GM19468 (cell line): ENCODE measurements around the gene DGKI.

ENCODE experiments used
- ATAC-seq: cut with Tn5 transposase; IDR thresholded peaks from one replicate; pipeline ENCODE4 v1.9.1; 2021; ENCODE audit warnings: mild to moderate bottlenecking, moderate library complexity, moderate number of reproducible peaks; ENCODE audit not compliant: unreplicated experiment; ENCODE audit errors: extremely low read depth

The DGKI gene

DNA sequence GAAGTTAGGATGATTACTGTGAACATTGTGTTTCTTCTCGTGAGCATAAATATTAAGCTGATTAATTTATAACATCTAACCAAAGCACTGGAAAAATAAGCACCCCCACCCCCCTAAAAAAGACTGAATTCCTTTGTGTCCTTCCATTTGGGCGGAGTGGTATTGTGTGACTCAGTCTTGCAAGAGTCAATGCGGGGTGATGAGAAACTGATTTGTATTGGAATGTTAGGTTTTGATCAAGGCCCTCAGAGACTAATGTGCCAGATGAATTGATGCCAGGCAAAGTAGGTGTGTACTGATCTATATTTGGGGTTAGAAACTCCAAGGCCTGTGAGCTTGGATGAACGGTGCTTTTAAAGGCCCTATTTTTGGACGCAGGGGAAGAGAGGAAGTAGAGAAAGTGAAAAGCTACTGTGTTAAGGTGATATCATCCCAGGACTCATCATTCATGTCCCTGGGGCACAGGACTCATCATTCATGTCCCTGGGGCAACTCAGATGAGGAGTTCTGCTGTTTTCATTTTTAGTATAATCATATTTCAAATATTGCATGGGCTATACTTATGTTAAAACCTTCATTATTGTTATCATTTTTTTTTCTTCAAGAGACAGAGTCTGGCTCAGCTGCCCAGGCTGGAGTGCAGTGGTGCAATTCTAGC is 442.0 kb downstream of the DGKI start:
- no peak for ATAC-seq

DNA sequence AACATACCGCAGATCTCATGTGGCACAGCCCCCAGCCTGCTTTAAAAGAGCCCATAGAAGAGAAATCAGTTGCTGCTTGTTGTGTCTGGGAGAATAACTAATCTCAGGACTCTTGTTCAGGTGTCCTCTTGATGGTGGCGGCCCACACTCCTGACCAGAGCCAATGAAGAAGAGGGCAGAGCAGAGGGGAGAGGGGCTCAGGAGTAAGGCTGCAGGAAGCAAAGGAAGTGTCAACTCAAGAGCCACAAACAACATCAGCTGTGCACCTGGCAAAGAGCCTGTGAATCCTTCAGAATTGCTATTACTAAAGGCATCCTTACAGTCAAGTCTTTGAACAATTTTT is 443.4 kb downstream of the DGKI start:
- ATAC-seq: no peak

DNA sequence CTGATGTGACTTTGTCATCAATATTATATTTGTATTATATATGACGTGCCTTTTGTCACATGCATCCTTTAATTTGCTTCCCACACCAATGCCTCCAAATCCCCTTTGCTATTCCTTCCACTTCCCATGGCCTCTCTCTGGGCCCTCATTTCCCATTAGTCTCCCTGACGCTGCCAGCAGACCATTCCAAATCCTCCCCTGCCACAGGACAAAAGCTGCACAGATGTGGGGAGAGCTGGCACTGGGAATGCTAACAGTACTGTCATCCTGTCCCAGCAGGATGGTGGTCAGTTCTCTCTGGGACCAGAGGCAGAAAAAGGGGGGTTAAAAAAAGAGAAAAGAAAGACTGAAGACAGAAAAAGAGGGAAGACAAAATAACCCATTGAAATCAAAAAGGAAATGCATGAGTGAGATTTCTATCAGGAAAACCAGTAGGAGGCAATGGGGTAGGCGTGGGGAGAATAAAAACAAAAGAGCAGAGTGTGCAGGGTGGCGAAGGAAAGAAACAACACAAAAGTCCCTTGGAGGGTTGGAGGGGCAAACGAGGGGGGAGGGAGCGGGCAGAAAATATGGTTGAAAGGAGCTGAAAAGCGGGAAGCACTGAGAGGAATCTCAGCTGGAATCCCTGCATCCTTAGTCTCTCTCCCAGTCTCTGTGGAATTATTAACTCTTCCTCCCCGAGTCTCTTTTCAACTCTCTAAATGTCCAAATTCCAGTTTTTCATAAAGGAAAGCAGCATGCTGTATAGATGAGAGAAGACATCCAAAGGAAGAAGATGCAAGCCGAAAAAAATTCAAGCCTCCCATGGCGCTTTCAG is 444.0 kb downstream of the DGKI start:
- no peak for ATAC-seq

DNA sequence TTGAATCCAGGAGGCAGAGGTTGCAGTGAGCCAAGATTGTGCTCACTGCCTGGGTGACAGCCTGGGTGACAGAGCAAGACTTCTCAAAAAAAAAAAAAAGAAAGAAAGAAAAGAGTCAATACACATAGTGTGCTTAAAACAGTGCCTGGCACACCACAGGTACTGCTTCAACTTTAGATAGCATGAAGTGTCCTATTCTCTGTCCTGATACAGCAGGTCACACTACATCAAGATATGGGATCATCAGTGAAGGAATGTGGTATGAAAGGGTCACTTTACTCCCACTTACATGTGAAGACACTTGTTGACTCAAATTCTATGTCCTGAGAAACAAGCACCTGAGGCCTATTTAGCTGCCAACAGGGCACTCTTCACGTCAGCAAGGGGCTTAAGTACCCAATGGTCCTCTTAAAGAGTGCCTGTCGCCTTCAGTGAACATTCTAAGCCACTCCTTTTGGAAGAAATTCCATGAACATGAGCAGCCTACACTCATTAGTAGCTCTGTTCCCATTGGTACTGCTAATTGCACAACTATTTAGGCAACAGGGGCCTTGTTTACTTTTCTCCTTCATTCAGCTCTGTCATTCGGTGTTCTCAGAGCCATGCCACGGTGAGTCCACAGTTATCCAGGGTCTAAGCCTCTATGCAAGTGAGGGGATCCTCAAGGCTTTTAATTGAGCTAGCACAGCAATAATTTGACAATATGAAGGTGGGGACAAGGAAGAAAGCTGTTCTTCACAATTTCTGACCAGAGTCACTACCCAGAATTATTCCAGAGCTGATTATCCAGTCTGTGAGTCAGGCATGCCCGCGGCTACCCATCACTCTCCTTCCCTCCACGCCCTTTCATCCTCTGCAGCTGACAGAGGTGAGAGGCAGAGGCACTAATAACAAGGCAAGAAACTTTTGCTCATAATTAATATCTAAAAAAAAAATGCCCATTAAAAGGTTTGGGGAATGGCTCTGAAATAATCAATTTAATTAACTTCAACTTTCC is 446.6 kb downstream of the DGKI start:
- ATAC-seq: no peak

DNA sequence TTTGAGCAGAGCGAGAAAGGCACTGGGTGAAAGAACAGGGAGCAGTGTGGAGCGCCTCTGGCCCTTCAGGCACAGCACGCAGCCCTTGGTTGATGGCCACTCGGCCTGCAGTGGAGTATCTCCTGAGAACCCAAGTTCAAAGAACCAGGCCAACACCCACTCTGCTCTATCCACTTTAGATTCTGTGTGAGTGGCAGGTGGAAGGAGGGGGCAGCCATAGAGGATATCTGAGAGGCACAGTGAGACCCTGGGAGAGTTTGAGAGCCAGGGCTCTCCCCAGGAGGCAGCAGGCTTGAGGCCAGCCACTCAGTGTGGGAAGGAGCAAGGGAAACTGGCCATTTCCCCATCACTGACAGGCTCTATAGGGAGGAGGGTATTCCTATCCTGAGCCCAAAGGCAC is 450.7 kb downstream of the DGKI start:
- no peak for ATAC-seq

DNA sequence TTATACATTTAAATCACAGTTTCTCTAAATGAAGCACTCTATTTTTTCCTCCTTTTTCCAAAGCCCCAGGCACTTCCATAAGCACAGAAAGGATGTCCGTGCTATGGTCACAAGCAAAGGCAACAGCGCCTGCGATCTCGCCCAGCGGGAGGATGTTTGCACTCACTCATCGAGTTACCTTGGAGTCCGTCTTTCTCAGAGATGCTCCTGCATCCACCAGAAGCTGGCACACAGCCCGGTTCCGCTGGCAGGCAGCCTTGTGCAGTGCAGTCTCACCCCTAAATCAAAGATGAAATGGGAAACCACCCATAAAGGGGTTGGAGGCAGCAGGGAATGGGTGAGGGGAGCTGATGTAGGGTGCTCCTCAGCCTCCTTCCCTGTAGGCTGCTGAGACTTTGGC is 451.4 kb downstream of the DGKI start:
- no peak for ATAC-seq

DNA sequence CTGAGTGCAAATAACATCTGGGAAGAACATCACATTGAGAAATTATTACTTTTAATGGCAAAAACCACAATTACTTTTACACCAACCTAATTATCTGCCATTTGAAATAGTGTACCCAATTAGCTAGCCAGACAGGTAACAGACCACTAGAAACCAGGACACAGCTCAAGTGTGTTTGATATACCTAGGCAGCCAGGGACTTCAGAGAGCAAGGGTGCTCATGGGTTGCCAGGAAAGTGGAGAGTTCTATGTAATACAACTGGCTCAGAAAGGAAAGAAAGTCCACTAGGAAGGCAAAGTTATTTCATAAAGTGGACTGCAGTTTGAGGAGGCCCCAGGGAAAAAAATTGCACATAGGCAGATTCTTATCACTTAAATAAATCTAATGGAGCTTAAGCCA is 453.2 kb downstream of the DGKI start:
- no peak for ATAC-seq

DNA sequence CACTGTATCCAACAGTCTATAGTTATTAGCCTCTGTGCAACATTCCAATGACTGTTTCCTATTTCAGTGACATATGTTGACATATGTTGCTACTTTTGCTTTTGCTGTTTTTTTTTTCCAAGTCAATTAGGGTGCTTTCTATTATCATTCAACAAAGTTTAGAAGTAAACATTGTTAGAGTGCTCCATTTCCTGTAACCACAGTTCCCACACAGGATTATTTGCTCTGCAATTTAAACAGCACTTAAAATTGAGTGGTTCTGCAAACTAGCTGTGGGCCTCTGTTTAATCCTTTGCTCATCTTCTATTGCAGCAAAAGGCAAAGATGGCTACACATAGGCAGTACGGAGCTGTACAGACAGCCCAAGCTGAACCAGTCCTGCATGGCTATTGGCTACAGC is 456.7 kb downstream of the DGKI start:
- ATAC-seq: no peak

DNA sequence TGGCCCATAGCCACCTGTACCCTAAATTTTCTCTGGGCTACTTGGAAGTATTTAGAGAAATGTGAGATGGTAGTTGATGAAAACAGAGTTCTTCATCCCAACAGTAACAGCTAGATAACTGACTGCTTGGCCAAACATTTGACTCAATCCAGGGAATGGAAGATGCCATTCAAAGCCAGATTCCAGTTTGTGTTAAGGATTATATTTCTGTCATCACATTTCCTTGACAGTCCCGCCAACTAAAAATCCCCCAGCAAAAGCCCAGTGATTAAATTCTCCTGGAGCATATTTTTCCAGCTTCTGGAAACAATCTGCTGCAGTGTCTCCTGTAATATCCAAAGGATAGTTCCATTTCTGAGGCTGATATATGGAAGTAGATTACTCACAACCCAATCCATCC is 457.9 kb downstream of the DGKI start:
- ATAC-seq: no peak

DNA sequence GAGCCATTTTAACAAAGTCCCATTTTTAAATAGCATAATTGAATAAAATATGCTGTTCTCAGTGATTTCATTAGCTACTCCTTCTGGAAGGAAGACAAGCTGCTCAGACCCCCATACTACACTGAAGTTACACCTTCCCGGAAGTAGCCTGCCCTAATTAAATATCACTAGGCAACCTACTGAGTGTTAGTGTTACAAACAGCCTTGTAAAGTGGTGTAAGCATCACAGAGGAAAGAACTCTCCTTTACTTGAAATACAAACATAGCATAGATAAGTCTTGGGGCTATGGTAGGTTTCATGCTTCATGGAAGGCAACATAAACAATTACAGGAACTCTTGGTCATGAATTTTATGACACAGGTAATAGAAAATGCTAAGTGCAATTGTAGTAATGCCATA is 459.8 kb downstream of the DGKI start:
- ATAC-seq: no peak

DNA sequence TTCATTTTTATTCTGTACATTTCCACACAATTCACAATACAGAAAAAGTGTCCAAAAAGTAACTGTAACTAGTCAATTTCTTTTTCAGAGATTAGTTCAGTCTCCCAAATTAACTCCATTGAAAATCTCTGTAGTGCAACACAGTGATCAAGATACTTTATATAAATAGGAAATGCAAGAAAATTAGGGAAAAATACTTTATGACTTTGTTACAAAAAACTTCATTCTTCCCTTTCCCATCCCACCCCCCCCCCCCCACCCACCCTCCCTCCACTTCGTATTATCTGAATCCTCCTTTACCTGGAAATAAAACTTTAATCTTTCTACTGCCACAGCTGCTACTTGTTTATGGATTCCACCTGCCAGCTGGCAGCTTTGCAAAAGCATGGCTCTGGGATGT is 465.7 kb downstream of the DGKI start:
- ATAC-seq: no peak

DNA sequence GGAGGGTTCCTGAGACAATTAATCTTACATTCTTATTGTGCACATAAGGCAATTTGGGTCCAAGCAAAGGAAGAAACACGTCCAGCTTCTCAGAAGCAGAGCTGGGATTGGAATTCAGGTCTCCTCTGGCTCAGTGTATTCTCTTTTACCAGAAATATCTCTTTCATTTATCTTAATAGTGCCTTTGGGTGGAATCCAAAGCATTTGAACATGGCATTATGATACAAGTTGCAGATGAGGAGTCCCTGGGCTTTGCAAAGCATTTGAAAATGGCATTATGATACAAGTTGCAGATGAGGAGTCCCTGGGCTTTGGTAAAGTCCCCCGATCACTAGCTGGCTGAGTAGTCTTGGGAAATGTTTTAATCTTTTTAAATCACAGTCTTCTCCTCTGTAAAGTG is 473.3 kb downstream of the DGKI start:
- ATAC-seq: no peak

DNA sequence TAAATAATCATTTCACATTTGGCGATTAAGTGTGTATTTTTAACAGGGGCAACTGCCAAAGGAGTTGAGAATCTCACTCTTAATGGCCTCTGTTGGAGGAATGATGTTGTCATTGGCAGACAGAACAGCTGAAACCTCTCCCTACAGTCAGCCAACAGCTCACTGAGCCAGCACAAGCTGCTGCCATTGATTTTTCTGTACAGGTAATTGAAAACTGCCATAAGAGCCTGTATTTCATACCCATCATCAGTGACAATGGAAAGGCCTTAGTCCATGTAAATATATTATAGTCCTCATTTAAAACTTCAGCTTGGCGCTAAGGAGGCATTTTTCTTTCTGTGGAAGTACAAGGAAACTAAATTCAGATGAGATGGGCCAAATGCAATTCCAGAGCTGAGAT is 475.2 kb downstream of the DGKI start:
- ATAC-seq: no peak

DNA sequence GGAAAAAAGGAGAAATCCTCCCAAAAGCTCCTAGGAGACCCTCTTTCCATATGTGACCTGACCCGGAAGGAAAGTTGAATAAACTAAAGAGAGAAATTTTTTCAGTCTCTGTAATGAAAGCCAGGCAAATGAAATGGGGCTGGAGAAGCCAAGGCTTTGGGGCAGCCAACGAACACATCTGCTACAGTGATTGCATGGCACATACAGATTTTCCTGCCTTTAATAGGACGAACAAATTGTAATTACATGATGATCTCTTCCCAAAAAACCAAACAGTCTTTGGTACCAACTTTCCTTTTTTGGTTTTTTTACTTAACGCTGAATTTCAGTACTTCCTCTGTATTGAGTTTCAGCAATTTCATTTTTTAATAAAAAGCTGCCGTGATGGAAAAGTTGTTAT is 479.8 kb downstream of the DGKI start:
- no peak for ATAC-seq

DNA sequence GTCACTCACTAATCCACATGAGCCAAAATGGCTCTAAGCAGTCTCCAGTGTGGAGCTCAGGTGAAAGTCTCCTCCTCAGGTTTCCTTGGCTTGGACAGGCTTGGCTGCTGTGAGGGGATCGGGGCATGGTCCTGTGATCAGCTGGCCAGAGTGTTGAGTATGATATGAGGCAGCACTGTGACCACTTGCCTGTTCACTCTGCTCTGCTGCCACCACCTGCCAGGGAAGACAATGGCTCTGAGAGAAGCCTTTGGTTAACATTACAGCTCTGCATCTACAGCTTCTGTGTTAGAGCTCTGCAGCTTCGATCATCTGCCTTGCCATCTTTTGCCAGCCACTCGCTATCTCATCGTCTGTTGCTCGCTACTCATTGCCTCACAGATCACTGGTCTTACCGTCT is 483.1 kb downstream of the DGKI start:
- no peak for ATAC-seq

DNA sequence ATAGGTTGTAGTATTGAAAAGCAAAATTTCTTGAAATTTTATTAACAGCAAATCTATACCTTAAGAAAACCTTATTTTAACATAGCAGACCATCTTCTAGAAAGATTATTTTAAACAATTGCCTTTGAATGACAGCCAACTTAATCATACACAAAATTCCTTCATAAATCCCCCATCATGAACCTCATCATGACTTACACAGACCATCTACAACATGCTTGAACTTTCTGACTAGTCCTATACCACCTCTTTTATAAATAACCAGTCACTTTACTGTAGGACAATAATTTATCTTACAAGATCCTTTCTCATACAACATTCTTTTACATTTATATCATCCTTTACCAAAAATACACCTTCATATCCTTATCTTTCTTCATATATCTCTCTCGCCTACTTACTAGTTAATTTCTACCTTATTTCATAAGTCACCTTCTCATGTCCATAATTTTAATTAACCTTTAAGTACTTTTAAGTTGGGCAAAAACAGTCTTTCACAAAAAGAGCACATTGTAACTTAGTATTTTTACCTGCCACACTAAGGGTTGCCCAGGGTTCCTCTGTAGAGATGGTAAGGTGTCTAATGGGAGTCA is 486.6 kb downstream of the DGKI start:
- no peak for ATAC-seq

DNA sequence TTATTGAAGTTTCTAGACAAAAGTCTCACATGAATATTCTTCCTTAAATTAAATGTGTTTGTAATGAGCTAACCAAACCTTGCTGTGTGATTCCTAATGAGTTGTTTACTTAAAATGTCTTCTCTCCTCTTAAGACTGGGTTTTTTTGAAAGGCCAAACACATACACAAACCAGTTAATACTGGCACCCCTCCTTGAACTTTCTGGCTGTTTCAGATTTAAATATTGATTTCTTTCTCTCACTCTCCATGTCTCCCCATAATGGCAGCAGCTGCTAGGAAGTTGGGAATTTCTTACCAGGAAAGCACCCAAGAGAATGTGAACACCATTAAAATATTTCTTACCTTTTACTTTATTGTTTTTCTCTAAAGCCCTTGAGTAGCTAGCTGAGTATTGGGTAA is 491.8 kb downstream of the DGKI start:
- no peak for ATAC-seq

DNA sequence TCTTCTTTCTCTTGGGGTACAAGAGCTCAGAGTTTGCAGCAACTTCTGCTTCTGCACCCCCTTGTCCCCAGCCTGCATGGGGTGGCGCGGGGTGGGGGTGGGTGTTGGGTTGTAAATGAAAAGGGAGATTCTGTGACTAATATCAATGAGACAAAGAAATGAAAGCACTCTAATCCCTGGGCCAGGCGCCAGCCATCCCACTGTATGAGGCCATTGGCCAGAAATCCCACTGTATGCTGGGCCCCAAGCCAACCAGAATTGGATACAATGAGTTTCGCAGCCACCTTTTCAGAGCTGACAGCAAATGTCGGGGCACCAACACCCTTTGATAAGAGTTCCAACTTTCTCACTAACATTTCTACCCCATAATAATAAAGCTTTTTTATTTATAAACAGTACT is 492.4 kb downstream of the DGKI start:
- ATAC-seq: no peak

DNA sequence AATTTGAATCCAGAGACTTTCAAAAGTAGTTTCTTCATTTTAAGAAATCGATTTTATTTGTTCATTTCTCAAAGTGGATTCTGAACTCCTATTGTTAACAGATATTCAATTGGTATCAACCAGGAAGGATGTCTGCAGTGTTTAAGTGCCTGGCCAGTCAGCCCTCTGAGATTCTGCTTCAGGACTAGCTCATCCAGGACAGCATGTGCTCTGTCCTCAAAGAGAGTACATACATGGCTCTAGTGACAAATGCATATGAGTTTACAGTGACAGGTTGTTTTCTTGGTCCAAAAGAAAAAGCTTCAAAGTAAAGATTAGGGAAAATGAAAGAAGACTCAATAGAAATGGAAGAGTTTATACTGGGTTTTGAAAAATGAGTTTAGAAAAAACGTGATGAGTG is 494.8 kb downstream of the DGKI start:
- ATAC-seq: no peak

DNA sequence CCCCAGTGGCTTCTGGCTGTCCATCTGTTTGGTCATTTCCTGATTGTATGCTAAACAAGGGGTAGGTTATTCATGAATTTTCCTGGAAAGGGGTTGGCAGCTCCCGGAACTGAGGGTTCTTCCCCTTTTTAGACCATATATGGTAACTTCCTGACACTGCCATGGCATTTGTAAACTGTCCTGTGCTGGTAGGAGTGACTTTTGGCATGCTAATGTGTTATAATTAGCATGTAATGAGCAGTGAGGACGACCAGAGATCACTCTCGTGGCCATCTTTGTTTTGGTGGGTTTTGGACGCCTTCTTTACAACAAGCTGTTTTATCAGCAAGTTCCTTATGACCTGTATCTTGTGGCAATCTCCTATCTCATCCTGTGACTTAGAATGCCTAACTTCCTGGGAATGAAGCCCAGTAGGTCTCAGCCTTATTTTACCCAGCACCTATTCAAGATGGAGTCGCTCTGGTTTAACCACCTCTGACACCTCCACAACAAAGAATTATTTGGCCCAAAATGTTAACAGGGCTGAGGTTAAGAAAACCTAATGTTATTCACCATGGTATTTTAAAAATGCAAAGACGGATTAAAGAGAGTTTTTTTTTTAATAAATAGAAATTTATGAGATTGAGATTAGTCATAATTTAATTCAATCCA is 500.9 kb downstream of the DGKI start:
- ATAC-seq: no peak
